GM12878 (cell line): Measurements from ENCODE around the gene PDLIM5. TPM values are rescaled to one million over a fixed set of nuclear protein-coding genes. Genes with fewer than 3 reads are reported as not detected.

ENCODE experiments used
- ATAC-seq: fragments of 200-7000 bp; cut with Tn5 transposase; 3 replicates; pipeline ENCODE4 v1.9.1; 2020; ENCODE audit warnings: mild to moderate bottlenecking, moderate library complexity
- BruUV-seq: library from RNA; stranded (reverse); fragments of 400-500 nt; replicated peaks from 2 replicates; lab custom pipeline; 2021; lab: Mats Ljungman, UMichigan
- CTCF ChIA-PET: fragments of 300-600 bp; sonication (Branson Sonifier 250); formaldehyde crosslinking; extraction: SDS; loops from one replicate; lab custom pipeline; 2021; ENCODE audit warnings: inconsistent platforms; lab: Yijun Ruan, JAX
- POLR2A ChIA-PET: fragments of 350-600 bp; formaldehyde crosslinking; extraction: SDS; loops from one replicate; lab custom pipeline; 2021; ENCODE audit warnings: inconsistent platforms; lab: Charles Lee
- RAD21 ChIA-PET: fragments of 300-600 bp; sonication (Branson Sonifier 250); formaldehyde crosslinking; loops from one replicate; lab custom pipeline; 2023; ENCODE audit warnings: antibody characterized with exemption; ENCODE audit not compliant: unreplicated experiment; lab: Charles Lee
- SMC1A ChIA-PET: fragments of 300-600 bp; sonication (Branson Sonifier 250); formaldehyde crosslinking; loops from one replicate; lab custom pipeline; 2023; ENCODE audit not compliant: unreplicated experiment, uncharacterized antibody; lab: Charles Lee
- DNase-seq: peaks from one replicate; pipeline ENCODE4 v3.0.0-alpha.2; 2011; ENCODE audit warnings: low read depth, low spot score
- FAIRE-seq: peaks from 3 replicates; lab custom pipeline; 2011; peaks lifted over from hg19 to GRCh38; lab: Jason Lieb, UNC
- H2AFZ ChIP-seq: 2 replicates; pipeline ENCODE4 v1.6.0; 2011; ENCODE audit warnings: low read depth, low read length, control low read depth; ENCODE audit not compliant: control insufficient read depth
- H3K27ac ChIP-seq: 2 replicates; pipeline ENCODE4 v1.5.1; 2011; ENCODE audit warnings: control low read depth; ENCODE audit not compliant: control insufficient read depth, insufficient read depth
- H3K27me3 ChIP-seq, 2 experiments: replicated peaks in 1 of 2; 2 replicates each; pipeline versions ENCODE4 v1.6.0 to v1.6.1; 2011; ENCODE audit warnings: low read length in 1 of 2; ENCODE audit not compliant: control insufficient read depth in 2 of 2, insufficient read depth in 2 of 2
- H3K36me3 ChIP-seq, 2 experiments: 2 replicates each; pipeline ENCODE4 v1.5.1; 2011; ENCODE audit warnings: low read length in 1 of 2; ENCODE audit not compliant: control insufficient read depth in 2 of 2, insufficient read depth in 2 of 2
- H3K4me1 ChIP-seq: 2 replicates; pipeline ENCODE4 v1.6.1; 2011; ENCODE audit warnings: mild to moderate bottlenecking, low read length, moderate library complexity, mixed read lengths; ENCODE audit not compliant: control insufficient read depth, insufficient read depth
- H3K4me2 ChIP-seq: 2 replicates; pipeline ENCODE4 v1.6.0; 2011; ENCODE audit warnings: control low read depth; ENCODE audit not compliant: control insufficient read depth, insufficient read depth
- H3K4me3 ChIP-seq: fragments of 200-600 bp; sonication (generic); 2 replicates; pipeline ENCODE4 v1.5.1; 2016
- H3K79me2 ChIP-seq: 2 replicates; pipeline ENCODE4 v1.6.0; 2011; ENCODE audit warnings: low read length; ENCODE audit not compliant: control insufficient read depth, insufficient read depth
- H3K9ac ChIP-seq: 2 replicates; pipeline ENCODE4 v1.8.0; 2011; ENCODE audit warnings: low read length, control low read depth, mixed read lengths; ENCODE audit not compliant: control insufficient read depth, insufficient read depth
- H3K9me3 ChIP-seq: replicated peaks from 3 replicates; pipeline ENCODE4 v1.5.1; 2011; ENCODE audit warnings: mild to moderate bottlenecking, low read length; ENCODE audit not compliant: control insufficient read depth, insufficient read depth
- H4K20me1 ChIP-seq: 2 replicates; pipeline ENCODE4 v1.6.0; 2011; ENCODE audit not compliant: control insufficient read depth, insufficient read depth
- CBFB ChIP-seq: IDR thresholded peaks from 2 replicates; pipeline ENCODE4 v1.6.1; 2016; ENCODE audit warnings: antibody characterized with exemption, low read depth
- CBX5 ChIP-seq: sonication (generic); IDR thresholded peaks from 2 replicates; pipeline ENCODE4 v1.6.1; 2016; ENCODE audit warnings: low read depth, moderate library complexity, mild to moderate bottlenecking, inconsistent platforms
- KLF5 ChIP-seq: fragments of 450-650 bp; IDR thresholded peaks from 2 replicates; pipeline ENCODE4 v1.6.1; 2014; ENCODE audit warnings: mild to moderate bottlenecking; ENCODE audit not compliant: partially characterized antibody
- RELA ChIP-seq: fragments of 450-650 bp; IDR thresholded peaks from 2 replicates; pipeline ENCODE4 v1.8.0; 2014; ENCODE audit warnings: borderline replicate concordance; ENCODE audit not compliant: partially characterized antibody
- ZNF384 ChIP-seq: IDR thresholded peaks from 2 replicates; pipeline ENCODE4 v1.6.1; 2012; ENCODE audit warnings: low read depth, mild to moderate bottlenecking, low read length, improper control_type of control experiment, borderline replicate concordance
- WGBS: methylation state at CpG from one replicate; pipeline ENCODE4 v1.1.6; 2016; ENCODE audit warnings: low lambda C conversion rate; ENCODE audit not compliant: insufficient replicate concordance, insufficient coverage; ENCODE audit errors: missing lambda C conversion rate; 5-methylcytosine and 5-hydroxymethylcytosine counted together
- in situ Hi-C: fragments of 300-500 bp; cut with MboI; formaldehyde crosslinking; loops from 9 replicates; pipeline ENCODE4 v1.14.3; 2018; ENCODE audit warnings: mixed read lengths
- intact Hi-C: fragments of 100-400 bp; cut with micrococcal nuclease; formaldehyde crosslinking; loops from one replicate; pipeline ENCODE4 v1.14.2; 2022; ENCODE audit not compliant: unreplicated experiment
- polyA plus RNA-seq, 11 experiments: library from polyadenylated mRNA; depleted of rRNA in 4 of 11; unstranded in 6 of 11; stranded (reverse) in 5 of 11; fragments of >200 nt; fragmentation: Nextera tagmentation in 4 of 11; fragmentation: Illumina TruSeq in 1 of 11; extraction: Ambion mirVana in 4 of 11; extraction: Trizol in 1 of 11; gene quantifications; 1 replicate in 1 of 11; 2 replicates in 10 of 11; pipeline versions ENCODE4 v1.2.1 to v1.2.3, GENCODE V29; 2011 to 2016; ENCODE audit warnings: inconsistent platforms in 2 of 11, missing spikeins in 2 of 11, low read depth in 1 of 11
- total RNA-seq, 4 experiments: library from RNA; depleted of rRNA in 3 of 4; stranded (reverse); fragments of >200 nt in 3 of 4; fragmentation: Illumina TruSeq in 1 of 4; extraction: Trizol in 1 of 4; gene quantifications; 2 replicates each; pipeline versions ENCODE4 v1.2.1 to v1.2.3, GENCODE V29; 2013 to 2021

PDLIM5 gene
- total and polyA plus RNA-seq, 10 of the 15 experiments (the other 5 are each of a cell fraction or from before 2014, with no cell fraction given) = 10.0 to 52.9 (median 20.7) TPM

DNA sequence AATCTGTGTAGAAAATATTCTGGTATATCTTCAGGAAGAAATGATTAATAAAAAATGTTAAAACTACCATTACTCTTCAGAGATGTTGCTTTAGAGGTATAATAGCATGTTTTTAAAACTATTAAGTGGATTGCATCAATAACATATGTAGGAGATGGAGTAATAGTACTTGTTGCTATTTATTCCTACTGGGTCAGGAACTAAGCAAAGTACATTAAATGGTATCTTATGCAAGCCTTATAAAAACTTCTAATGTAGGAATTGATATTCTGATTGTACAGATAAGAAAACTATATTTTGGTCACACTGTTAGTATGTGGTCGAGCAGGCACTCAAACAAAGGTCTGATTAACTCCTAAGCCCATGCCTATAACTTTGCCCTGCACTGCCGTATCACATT, 31.4 kb upstream of the PDLIM5 start:
- no peak overlapping the region for H3K27ac ChIP-seq
- no peaks in the 10 kb centered on the region for H3K79me2 ChIP-seq
- no peak overlapping the region for H2AFZ ChIP-seq
- in situ Hi-C loops = no loop called here
- H3K9me3 ChIP-seq = no peaks in the 10 kb centered on the region; the same call in 1 of the 3 replicates
- CTCF ChIA-PET = no interaction called here
- intact Hi-C loops = no loop called here
- H4K20me1 ChIP-seq = no peaks in the 10 kb centered on the region
- ATAC-seq = no peak
- H3K4me2 ChIP-seq = no peak overlapping the region
- no peak overlapping the region for H3K9ac ChIP-seq
- BruUV-seq = no TSS peak
- TF ChIP-seq KLF5 = no peak
- no peak for TF ChIP-seq RELA
- TF ChIP-seq ZNF384 = no peak
- TF ChIP-seq, all 136 proteins: peak for 0
- FAIRE-seq = no peak
- ChIA-PET SMC1A (no interaction called here), POLR2A (no interaction called here), RAD21 (no interaction called here)
- DNase-seq = no peak
- Histone ChIP-seq H3K36me3 (no peaks in the 10 kb centered on the region), H3K4me1 (no peaks in the 10 kb centered on the region), H3K27me3 (no peaks in the 10 kb centered on the region; a peak in 1 of 4 replicates), H3K4me3 (no peak overlapping the region)
- 45% methylated on average over 2 of the region's 2 CpGs for WGBS

GRCh38 chr4:94426783-94427182, 25.0 kb upstream of the PDLIM5 start:
- 0% methylated on average over 1 of the region's 1 CpG for WGBS
- H3K27me3 ChIP-seq = no peaks in the 10 kb centered on the region; a peak in 2 of 4 replicates
- H3K27ac ChIP-seq = no peak overlapping the region
- FAIRE-seq (peak; percentile 35), ATAC-seq (no peak), DNase-seq (no peak)
- SMC1A ChIA-PET = no interaction called here
- intact Hi-C loops (no loop called here), in situ Hi-C loops (no loop called here)
- RAD21 ChIA-PET = no interaction called here
- BruUV-seq = no TSS peak
- POLR2A ChIA-PET = no interaction called here
- TF ChIP-seq CBFB = no peak
- TF ChIP-seq CBX5 = peak; percentile 72; the same call in 1 of the 2 replicates
- H2AFZ ChIP-seq = no peak overlapping the region
- no peaks in the 10 kb centered on the region for H3K4me1 ChIP-seq
- no peak overlapping the region for H3K9ac ChIP-seq
- H3K4me2 ChIP-seq = no peak overlapping the region
- no peaks in the 10 kb centered on the region; the same call in 2 of the 3 replicates for H3K9me3 ChIP-seq
- H3K79me2 ChIP-seq = no peaks in the 10 kb centered on the region
- CTCF ChIA-PET = no interaction called here
- no peaks in the 10 kb centered on the region for H4K20me1 ChIP-seq
- no peaks in the 10 kb centered on the region for H3K36me3 ChIP-seq
- no peak overlapping the region for H3K4me3 ChIP-seq
